HG02642 (cell line): ENCODE results near the gene PSD2.

Experiments
- ATAC-seq: cut with Tn5 transposase; IDR thresholded peaks from one replicate; pipeline ENCODE4 v1.9.1; 2021; ENCODE audit warnings: mild to moderate bottlenecking; ENCODE audit not compliant: unreplicated experiment, poor library complexity

PSD2 gene

GRCh38 chr5:139870677-139871076 lies 75.1 kb downstream of the PSD2 start:
- ATAC-seq = no peak

DNA sequence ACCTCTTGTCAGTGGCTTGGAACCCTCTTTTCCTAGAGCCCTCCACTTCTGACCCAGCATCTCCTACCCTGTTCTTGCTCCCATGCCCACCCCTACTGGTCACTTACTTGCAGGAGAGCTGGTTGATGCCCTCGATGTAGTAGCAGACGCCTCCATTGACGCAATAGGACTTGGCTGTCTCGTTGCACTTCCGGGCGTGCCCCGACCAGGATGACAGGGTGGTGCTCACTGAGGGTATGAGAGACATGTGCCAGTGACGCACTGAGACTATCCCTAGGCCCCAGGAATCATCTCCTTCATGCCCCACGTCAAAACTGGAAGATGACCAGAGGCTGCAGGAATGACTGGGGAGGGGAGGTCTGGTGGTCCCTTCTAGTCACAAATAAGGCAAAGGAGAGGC lies 76.0 kb downstream of the PSD2 start:
- no peak for ATAC-seq

GRCh38 chr5:139872052-139872766 lies 76.6 kb downstream of the PSD2 start:
- no peak for ATAC-seq

- ATAC-seq = no peak
Observed at GRCh38 chr5:139872851-139873794, 77.5 kb downstream of the PSD2 start.

DNA sequence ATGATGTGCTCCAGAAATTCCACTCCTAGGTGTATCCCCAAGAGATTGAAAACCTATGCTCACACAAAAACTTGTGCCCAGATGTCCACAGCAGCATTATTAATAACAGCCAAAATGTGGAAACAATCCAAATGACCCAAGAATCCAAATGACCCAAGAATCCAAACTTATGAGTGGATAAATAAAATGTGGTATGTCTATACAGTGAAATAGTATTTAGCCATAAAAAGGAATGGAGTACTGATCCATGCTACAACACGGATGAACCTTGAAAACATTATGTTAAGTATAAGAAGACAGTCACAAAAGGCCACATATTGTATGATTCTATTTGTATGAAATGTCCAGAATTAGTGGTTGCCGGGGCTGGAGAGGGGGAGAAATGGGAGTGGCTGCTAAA lies 80.3 kb downstream of the PSD2 start:
- no peak for ATAC-seq

DNA sequence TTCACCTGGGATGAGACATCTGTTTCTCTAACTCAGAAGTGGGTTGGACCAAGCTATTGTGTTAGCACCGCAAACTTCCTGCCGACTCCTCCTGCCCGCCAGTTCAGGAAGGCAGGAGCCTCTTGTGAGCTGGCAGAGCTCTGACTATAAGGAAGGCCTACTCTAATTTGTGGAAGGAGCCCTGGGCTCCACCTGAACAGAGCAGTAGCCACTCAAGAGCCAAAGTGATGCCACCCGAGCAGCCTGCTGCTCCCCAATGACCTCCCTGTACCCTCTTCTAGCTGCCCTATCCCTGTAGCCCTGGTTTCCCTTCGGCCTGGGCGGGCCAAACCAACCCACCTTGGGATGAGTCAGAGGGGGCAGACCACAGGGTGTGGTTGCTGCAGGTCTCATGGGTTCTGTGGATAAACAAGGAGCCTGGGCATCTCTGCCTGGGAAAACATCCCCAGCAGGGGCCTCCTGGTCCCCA lies 81.6 kb downstream of the PSD2 start:
- ATAC-seq = no peak

- ATAC-seq = no peak
Observed at GRCh38 chr5:139878093-139878492, 82.5 kb downstream of the PSD2 start.

GRCh38 chr5:139880416-139881142 lies 85.0 kb downstream of the PSD2 start:
- ATAC-seq = no peak

GRCh38 chr5:139881143-139881733 lies 85.6 kb downstream of the PSD2 start:
- ATAC-seq = no peak

DNA sequence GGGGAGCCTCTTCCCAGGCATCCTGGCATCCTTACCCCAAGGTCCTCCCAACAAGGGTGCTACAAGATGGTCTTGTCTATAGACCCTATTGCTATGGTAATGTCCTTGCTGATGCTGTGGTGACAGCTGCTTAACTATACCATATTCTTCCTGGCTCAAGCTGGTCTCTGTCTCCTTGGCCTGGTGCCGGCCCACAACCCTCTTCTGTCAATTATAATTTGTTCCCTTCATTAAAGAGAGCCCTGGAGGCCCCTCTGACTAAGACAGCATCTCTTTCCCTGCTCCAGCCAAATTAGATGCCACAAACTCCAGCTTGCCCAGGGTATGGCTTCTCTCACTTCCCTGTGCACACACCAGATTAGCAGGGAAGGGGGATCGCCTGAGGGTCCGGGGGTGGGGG lies 86.7 kb downstream of the PSD2 start:
- no peak for ATAC-seq

DNA sequence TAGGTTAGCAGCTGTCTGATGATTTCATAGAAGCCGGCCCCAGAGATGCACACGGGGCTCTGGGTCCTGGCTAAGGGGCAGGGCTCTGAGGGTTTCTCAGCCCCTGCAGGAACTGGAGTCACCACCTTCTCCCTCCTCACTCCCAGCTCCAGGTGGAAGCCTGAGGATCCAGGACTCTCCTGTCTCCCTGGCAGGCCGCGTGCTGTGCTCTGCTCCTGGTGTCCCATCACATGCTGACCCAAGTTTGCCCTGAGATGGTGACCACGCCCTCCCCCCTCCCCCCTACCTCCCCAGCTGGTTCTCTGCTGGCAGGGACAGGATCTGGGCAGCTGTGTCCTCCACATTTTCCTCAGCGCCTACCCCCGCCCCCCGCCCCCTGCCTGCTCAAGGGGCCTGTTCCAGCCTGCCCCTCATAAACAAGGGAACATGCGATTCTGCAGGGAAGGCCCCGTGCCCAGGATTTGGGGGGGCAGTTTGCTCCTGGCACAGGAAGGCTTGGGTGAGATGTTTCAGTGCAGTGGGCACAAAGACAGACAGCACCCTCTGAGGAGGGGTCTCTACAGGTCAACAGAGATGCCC lies 87.4 kb downstream of the PSD2 start:
- ATAC-seq = no peak

GRCh38 chr5:139884144-139884543 lies 88.5 kb downstream of the PSD2 start:
- ATAC-seq = no peak

DNA sequence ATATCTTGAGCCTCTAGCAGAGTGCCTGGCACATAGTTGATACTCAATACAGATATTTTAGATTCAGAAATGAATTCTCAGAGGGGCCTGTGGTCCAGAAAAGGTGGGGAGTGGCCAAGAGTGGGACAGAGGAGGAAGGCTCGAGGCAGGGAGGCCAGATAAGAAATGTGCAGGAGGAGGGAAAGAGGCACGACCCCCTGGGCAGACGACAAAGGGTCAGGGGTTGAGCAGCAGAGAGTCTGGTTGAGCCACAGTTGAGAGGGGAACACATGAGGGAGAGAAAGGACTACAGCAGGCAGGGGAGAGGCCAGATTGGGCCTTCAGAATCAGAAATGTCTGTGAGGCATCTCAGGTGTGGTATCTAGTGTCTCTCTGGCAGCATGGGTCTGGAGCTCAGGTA lies 89.1 kb downstream of the PSD2 start:
- ATAC-seq = no peak

DNA sequence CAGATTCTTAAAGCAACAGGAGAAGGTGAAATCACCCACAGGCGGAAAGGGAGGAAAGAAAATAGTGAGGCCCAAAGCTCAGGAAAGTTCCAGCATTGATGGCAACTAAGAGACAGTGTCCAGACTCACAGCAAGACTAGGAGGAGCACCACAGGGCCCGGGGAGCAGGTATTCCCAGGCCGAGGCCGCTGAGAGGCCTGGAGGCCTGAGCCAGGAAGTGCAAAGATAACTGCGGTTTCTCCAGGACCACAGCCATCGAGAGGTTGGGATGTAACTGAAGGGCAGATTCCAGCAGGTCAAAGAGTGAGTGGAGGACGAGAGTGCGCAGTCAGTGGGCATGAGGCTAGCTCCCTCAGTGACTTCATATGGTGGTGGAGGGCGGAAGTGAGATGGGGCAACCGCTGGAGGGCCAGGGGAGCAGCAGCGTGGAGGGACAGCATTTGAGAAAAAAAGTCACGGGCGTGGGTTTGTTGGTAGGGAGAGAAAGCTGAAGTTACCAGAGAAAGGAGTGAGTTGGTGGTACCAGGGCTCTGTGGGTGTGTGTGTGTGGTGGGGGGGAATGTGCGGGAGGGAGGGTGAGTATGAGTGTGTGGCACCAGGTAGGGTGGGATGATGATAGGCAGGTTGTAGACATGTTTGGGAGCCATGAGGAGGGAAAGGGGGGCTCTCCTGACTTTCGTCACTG lies 89.7 kb downstream of the PSD2 start:
- ATAC-seq = no peak

DNA sequence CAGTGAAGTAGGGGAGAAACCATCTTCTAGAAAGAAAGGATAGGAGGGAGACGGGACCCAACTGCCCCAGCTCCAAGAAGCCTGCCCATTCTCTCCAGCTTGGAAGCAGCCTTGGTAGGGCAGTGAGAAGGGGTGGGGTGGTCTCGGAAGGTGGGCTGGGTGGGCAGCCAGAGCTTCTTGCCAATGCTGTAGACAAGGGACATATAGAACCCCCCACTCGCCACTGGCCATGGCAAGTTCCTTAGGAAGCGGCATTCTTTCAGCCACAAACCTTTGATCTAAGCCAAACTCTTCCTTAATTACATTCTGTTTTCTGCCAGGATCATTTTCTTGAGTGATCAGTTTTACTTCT lies 90.2 kb downstream of the PSD2 start:
- no peak for ATAC-seq

- no peak for ATAC-seq
Observed at GRCh38 chr5:139886213-139886612, 90.6 kb downstream of the PSD2 start.

DNA sequence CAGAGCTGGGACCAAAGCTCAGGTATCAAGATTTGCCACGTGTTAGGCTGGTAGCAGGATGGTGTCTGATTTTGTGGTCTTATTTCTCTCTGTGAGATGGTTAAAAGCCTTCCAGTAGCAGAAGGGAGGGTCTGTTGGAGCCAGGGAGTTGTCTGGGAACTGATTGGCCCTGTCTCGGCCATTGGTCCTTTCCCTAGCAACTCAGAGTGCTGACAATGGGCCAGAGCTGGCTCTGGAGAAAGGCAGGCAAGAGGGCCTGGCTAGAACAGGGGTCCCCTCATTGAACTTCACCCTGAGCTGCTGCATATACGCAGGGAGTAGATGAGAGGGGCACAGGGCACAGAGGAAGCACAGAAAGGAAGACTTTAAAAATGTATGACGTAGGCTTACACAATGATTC lies 92.8 kb downstream of the PSD2 start:
- no peak for ATAC-seq

GRCh38 chr5:139889410-139889809 lies 93.8 kb downstream of the PSD2 start:
- no peak for ATAC-seq

- ATAC-seq = no peak
Observed at GRCh38 chr5:139893873-139894272, 98.3 kb downstream of the PSD2 start.
